Activated naive CD4-positive, alpha-beta T cell treated with anti-CD3 and anti-CD28 coated beads, Interleukin-2, amount 10 ng/mL, durations not matched to agents 7 days and 5 days (primary cell): ENCODE results near the gene USP10.
"Not testable (repeated sequence)": the region's sequence is repeated elsewhere in the genome, so short reads cannot be mapped to it uniquely, and the experiment has no call there.

Experiments
- CTCF ChIA-PET: fragments of 350-600 bp; sonication (Branson Sonifier 250); formaldehyde crosslinking; loops from one replicate; lab custom pipeline; 2021; ENCODE audit warnings: antibody characterized with exemption; lab: Charles Lee
- DNase-seq: peaks from one replicate; pipeline ENCODE4 v3.0.0-alpha.2; 2020
- H3K27ac Mint-ChIP-seq: one replicate; pipeline ENCODE4 v1.8.0; 2021; ENCODE audit warnings: mild to moderate bottlenecking, moderate library complexity, mixed read lengths
- H3K27me3 Mint-ChIP-seq: one replicate; pipeline ENCODE4 v1.8.0; 2021; ENCODE audit warnings: mild to moderate bottlenecking, mixed read lengths
- H3K36me3 Mint-ChIP-seq: one replicate; pipeline ENCODE4 v1.8.0; 2021; ENCODE audit warnings: mixed read lengths
- H3K4me1 Mint-ChIP-seq: one replicate; pipeline ENCODE4 v1.8.0; 2021; ENCODE audit warnings: mixed read lengths
- H3K4me3 Mint-ChIP-seq: one replicate; pipeline ENCODE4 v1.8.0; 2021; ENCODE audit warnings: mild to moderate bottlenecking, moderate library complexity, mixed read lengths
- H3K9me3 Mint-ChIP-seq: one replicate; pipeline ENCODE4 v1.8.0; 2021; ENCODE audit warnings: mixed read lengths

The USP10 gene

DNA sequence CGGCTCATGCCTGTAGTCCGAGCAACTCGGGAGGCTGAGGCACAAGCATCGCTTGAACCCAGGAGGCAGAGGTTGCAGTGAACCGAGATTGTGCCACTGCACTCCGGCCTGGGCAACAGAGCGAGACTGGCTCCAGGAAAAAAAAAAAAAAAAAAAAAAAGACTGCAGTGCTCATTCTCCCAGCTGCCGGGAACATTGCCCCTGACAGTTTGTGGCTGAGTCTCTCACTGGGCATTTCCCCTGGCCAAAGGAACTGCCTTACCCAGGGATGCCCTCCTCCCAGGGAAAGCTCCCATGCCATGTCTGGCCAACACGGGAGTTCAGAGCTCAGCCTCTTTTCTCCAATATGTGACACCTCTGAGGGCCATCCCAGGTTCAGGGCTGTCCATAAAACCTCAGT lies 21.3 kb upstream of the USP10 start:
- CTCF ChIA-PET, result interaction anchor here (1.6 kb wide), 1 partner anchor 9 kb away, joined by 4 read pairs; no protein-coding TSS in a partner anchor
- no peaks in the 10 kb centered on the region for H3K4me1 Mint-ChIP-seq
- no peaks in the 10 kb centered on the region for H3K9me3 Mint-ChIP-seq
- H3K27ac Mint-ChIP-seq, result no peak overlapping the region
- peaks cover 46% of the 10 kb centered on the region for H3K27me3 Mint-ChIP-seq
- no peak for DNase-seq
- H3K36me3 Mint-ChIP-seq, result no peaks in the 10 kb centered on the region
- H3K4me3 Mint-ChIP-seq, result no peak overlapping the region

DNA sequence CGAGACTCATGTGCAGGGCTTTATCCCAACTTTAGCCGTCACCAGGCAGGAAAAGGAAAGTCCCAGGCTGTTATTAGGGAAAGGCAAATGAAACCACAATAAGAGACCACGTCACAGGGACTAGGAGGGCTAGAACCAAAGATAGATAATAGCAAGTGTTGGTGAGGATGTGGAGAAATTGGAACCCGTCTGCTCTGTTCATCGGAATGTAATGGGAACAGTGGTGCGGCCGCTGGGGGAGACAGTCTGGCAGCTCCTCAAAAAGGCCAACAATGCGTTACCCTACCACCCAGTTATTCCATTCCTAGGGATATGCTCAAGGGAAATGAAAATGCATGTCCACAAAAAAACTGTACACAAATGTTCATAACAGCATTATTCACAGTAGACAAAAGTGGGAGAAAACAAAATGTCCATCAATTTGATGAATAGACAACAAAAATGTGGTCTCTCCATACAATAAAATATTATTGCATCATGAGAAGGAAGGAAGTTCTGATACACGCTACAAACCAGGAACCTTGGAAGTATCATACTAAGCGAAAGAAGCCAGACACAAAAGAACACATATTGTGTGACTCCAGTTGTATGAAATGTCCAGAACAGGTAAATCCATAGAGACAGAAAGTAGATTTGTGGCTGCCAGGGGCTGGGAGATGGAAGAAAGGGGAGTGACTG lies 19.5 kb upstream of the USP10 start:
- H3K27me3 Mint-ChIP-seq, result peaks cover 61% of the 10 kb centered on the region
- no peaks in the 10 kb centered on the region for H3K9me3 Mint-ChIP-seq
- H3K4me3 Mint-ChIP-seq, result no peak overlapping the region
- no peak overlapping the region for H3K27ac Mint-ChIP-seq
- CTCF ChIA-PET, result interaction anchor here (2.0 kb wide), 1 partner anchor 8 kb away, joined by 11 read pairs; no protein-coding TSS in a partner anchor
- no peaks in the 10 kb centered on the region for H3K36me3 Mint-ChIP-seq
- no peak for DNase-seq
- H3K4me1 Mint-ChIP-seq, result no peaks in the 10 kb centered on the region

- Mint-ChIP-seq H3K9me3 (no peaks in the 10 kb centered on the region), H3K36me3 (no peaks in the 10 kb centered on the region), H3K27ac (no peak overlapping the region), H3K4me1 (no peaks in the 10 kb centered on the region), H3K27me3 (peaks cover 66% of the 10 kb centered on the region), H3K4me3 (no peak overlapping the region)
- no peak for DNase-seq
- CTCF ChIA-PET, result interaction anchor here (0.7 to 2.0 kb wide), 3 partner anchors 9 to 52 kb away, joined by 3 to 11 read pairs (median 3); no protein-coding TSS in a partner anchor
Measured at GRCh38 chr16:84680843-84681629, 18.8 kb upstream of the USP10 start.

DNA sequence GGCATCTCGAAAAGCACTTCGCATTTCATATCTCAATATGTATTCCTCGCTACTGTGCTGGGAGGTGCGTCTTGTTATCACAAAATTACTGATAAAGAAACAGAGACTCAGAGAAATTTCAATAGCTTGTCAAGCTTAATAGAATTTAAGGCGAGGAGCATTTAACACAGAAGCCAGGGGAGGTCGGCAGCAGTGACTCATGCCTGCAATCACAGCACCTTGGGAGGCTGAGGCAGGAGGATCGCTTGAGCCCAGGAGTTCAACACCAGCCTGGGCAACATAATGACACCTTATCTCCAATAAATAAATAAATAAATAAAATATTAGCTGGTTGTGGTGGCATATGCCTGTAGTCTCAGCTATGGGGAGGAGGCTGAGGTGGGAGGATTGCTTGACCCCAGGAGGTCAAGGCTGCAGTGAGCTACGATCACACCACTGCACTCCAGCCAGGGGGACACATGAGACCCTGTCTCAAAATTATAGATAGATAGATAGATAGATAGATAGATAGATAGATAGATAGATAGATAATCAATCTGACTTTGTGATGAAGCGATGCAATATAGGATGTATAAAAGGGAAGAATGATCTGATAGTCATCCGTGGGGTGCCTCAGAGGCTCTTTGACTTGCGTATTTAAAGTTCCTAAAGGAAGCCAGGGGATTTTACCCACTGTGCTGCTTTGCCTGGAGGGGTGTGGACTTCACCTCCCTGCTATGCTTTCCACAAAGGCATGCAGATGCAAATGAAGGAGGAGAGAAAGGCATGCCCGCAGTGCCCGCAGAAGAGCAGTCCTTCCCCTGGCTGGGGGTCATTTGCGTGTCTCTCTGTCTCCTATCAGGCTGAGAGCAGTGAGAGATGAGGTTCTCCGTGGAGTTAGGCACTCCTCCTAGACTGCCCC lies 15.9 kb upstream of the USP10 start:
- H3K9me3 Mint-ChIP-seq, result no peaks in the 10 kb centered on the region
- CTCF ChIA-PET, result interaction anchor here (0.8 kb wide), 1 partner anchor 287 kb away, joined by 4 read pairs; no protein-coding TSS in a partner anchor
- no peak overlapping the region for H3K4me3 Mint-ChIP-seq
- DNase-seq, result no peak
- peaks cover 69% of the 10 kb centered on the region for H3K27me3 Mint-ChIP-seq
- peaks cover 2% of the 10 kb centered on the region for H3K4me1 Mint-ChIP-seq
- H3K36me3 Mint-ChIP-seq, result no peaks in the 10 kb centered on the region
- H3K27ac Mint-ChIP-seq, result no peak overlapping the region

DNA sequence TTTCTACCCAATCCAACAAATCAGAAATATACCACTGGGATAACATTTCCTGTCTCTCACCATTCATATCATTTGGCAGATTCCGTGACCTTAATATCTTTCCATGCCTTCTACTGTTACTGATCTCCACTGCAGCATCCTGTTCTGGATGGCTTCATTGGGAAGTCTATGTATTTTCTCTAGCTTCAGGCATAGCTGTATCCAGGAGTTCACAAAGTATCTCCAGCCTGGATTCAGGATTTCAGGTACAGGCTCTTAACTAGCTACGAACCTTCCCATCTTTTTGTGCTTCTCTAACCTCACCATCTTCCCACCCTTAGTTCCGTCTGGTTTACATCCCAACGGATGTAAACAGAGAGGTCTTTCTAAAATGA lies 15.2 kb upstream of the USP10 start:
- H3K27ac Mint-ChIP-seq, result no peak overlapping the region
- H3K4me1 Mint-ChIP-seq, result peaks cover 2% of the 10 kb centered on the region
- CTCF ChIA-PET, result interaction anchor here (0.8 to 1.3 kb wide), 3 partner anchors 12 to 286 kb away, joined by 4 to 5 read pairs (median 5); no protein-coding TSS in a partner anchor

DNA sequence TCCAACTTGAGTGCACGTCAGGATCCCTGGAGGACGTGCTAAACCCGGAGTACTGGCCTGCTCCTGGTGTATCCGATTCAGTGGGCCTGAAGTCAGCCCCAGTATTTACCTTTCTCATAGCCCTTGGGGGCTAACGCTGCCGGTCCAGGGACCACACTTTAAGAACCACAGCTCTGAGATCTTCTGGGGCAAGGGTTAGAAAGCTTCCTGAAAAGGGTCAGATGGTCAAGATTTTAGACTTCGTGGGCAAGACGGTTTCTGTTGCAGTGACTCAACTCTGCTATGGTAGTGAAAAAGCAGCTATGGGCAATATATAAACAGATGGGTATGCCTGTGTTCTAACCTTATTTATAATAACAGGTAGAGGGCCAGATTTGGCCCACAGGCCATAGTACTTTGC lies 14.6 kb upstream of the USP10 start:
- peaks cover 2% of the 10 kb centered on the region for H3K4me1 Mint-ChIP-seq
- no peak overlapping the region for H3K4me3 Mint-ChIP-seq
- H3K27me3 Mint-ChIP-seq, result peaks cover 75% of the 10 kb centered on the region
- CTCF ChIA-PET, result interaction anchor here (0.8 to 1.3 kb wide), 3 partner anchors 13 to 286 kb away, joined by 4 to 5 read pairs (median 5); no protein-coding TSS in a partner anchor
- no peaks in the 10 kb centered on the region for H3K9me3 Mint-ChIP-seq
- H3K36me3 Mint-ChIP-seq, result no peaks in the 10 kb centered on the region
- DNase-seq, result no peak
- no peak overlapping the region for H3K27ac Mint-ChIP-seq

More for the DNA sequence above, 15.2 kb upstream of the USP10 start:
- no peak for DNase-seq
- H3K9me3 Mint-ChIP-seq, result no peaks in the 10 kb centered on the region
- H3K4me3 Mint-ChIP-seq, result no peak overlapping the region
- H3K36me3 Mint-ChIP-seq, result no peaks in the 10 kb centered on the region
- peaks cover 72% of the 10 kb centered on the region for H3K27me3 Mint-ChIP-seq

DNA sequence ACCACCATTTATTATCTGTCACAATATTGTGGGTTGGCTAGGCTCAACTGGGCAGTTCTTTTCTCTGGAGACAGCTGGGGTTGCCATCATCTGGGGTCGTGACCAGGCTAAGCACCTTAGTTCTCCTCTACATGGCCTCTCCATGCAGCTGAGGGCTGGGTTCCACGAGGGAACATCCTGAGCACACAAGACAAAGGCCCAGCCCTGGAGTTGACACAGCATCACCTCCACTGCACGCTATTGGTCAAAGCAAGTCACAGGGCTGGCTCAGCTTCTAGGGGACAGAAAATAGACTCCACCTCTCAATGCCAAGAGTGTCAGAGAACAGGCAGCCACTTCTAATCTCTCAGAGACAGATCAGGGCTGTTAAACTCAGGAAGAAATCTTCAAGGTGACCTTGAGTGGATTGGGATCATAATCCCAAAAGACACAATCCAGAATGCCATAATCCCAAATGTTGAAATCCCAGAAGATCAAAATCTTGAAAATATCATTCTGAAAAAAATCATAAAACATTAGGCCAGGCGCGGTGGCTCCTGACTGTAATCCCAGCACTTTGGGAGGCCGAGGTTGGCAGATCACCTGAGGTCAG lies 13.0 kb upstream of the USP10 start:
- no peak overlapping the region for H3K27ac Mint-ChIP-seq
- CTCF ChIA-PET, result interaction anchor here (0.7 to 2.4 kb wide), 5 partner anchors 10 to 68 kb away, joined by 3 to 12 read pairs (median 5); no protein-coding TSS in a partner anchor
- no peaks in the 10 kb centered on the region for H3K36me3 Mint-ChIP-seq
- H3K4me3 Mint-ChIP-seq, result no peak overlapping the region
- H3K4me1 Mint-ChIP-seq, result peaks cover 7% of the 10 kb centered on the region
- no peak for DNase-seq
- no peaks in the 10 kb centered on the region for H3K9me3 Mint-ChIP-seq
- peaks cover 75% of the 10 kb centered on the region for H3K27me3 Mint-ChIP-seq

GRCh38 chr16:84687715-84688114 lies 12.1 kb upstream of the USP10 start:
- Mint-ChIP-seq H3K36me3 (no peaks in the 10 kb centered on the region), H3K4me1 (peaks cover 12% of the 10 kb centered on the region), H3K27me3 (peaks cover 68% of the 10 kb centered on the region), H3K27ac (no peak overlapping the region), H3K4me3 (no peak overlapping the region), H3K9me3 (no peaks in the 10 kb centered on the region)
- CTCF ChIA-PET, result interaction anchor here (0.7 to 2.4 kb wide), 4 partner anchors 9 to 66 kb away, joined by 3 to 12 read pairs (median 6); no protein-coding TSS in a partner anchor
- DNase-seq, result no peak

GRCh38 chr16:84688163-84688562 lies 11.6 kb upstream of the USP10 start:
- H3K9me3 Mint-ChIP-seq, DNase-seq, H3K27ac Mint-ChIP-seq, H3K4me3 Mint-ChIP-seq, H3K36me3 Mint-ChIP-seq: not testable (repeated sequence)
- CTCF ChIA-PET, result interaction anchor here (1.4 to 2.4 kb wide), 2 partner anchors 16 to 50 kb away, joined by 3 to 12 read pairs; no protein-coding TSS in a partner anchor
- Mint-ChIP-seq H3K27me3 (peaks cover 68% of the 10 kb centered on the region), H3K4me1 (peaks cover 14% of the 10 kb centered on the region)

GRCh38 chr16:84689111-84689510 lies 10.7 kb upstream of the USP10 start:
- Mint-ChIP-seq H3K4me3 (no peak overlapping the region), H3K9me3 (no peaks in the 10 kb centered on the region), H3K4me1 (peaks cover 14% of the 10 kb centered on the region), H3K36me3 (no peaks in the 10 kb centered on the region), H3K27ac (no peak overlapping the region), H3K27me3 (peaks cover 69% of the 10 kb centered on the region)
- no peak for DNase-seq
- CTCF ChIA-PET, result interaction anchor here (0.6 to 1.5 kb wide), 2 partner anchors 16 to 36 kb away, joined by 4 to 7 read pairs; no protein-coding TSS in a partner anchor

GRCh38 chr16:84690088-84690819 lies 9.5 kb upstream of the USP10 start:
- Mint-ChIP-seq H3K4me1 (peaks cover 14% of the 10 kb centered on the region), H3K27ac (no peak overlapping the region), H3K9me3 (no peaks in the 10 kb centered on the region), H3K36me3 (no peaks in the 10 kb centered on the region), H3K4me3 (no peak overlapping the region), H3K27me3 (peaks cover 57% of the 10 kb centered on the region)
- DNase-seq, result no peak
- CTCF ChIA-PET, result interaction anchor here (0.7 to 1.5 kb wide), 3 partner anchors 18 to 685 kb away, joined by 3 to 7 read pairs (median 3); no protein-coding TSS in a partner anchor

- no peaks in the 10 kb centered on the region for H3K36me3 Mint-ChIP-seq
- peaks cover 42% of the 10 kb centered on the region for H3K27me3 Mint-ChIP-seq
- no peak for DNase-seq
- peaks cover 12% of the 10 kb centered on the region for H3K4me1 Mint-ChIP-seq
- H3K4me3 Mint-ChIP-seq, result no peak overlapping the region
- H3K9me3 Mint-ChIP-seq, result no peaks in the 10 kb centered on the region
- H3K27ac Mint-ChIP-seq, result no peak overlapping the region
- CTCF ChIA-PET, result interaction anchor here (1.0 to 1.4 kb wide), 2 partner anchors 33 to 278 kb away, joined by 3 read pairs; no protein-coding TSS in a partner anchor
Measured at GRCh38 chr16:84692451-84693214, 7.2 kb upstream of the USP10 start.
